HepG2 (cell line): ENCODE results near the gene GRIK3. TPM values are rescaled to one million over a fixed set of nuclear protein-coding genes. Genes with fewer than 3 reads are reported as not detected.

Experiments used
- ATAC-seq: fragments of 200-7000 bp; cut with Tn5 transposase; 3 replicates; pipeline ENCODE4 v1.9.1; 2020; ENCODE audit warnings: mild to moderate bottlenecking, moderate library complexity
- BruUV-seq: library from RNA; stranded (reverse); fragments of 400-500 nt; replicated peaks from 2 replicates; lab custom pipeline; 2021; lab: Mats Ljungman, UMichigan
- CTCF ChIA-PET: fragments of 300-600 bp; formaldehyde crosslinking; extraction: SDS; loops from one replicate; lab custom pipeline; 2021; ENCODE audit warnings: low total read pairs, inconsistent platforms, low intra/inter-chr PET ratio; lab: Yijun Ruan, JAX
- POLR2A ChIA-PET: fragments of 350-600 bp; sonication (Branson Sonifier 250); formaldehyde crosslinking; loops from one replicate; lab custom pipeline; 2020; ENCODE audit warnings: antibody characterized with exemption, inconsistent platforms; lab: Yijun Ruan, JAX
- DNase-seq: peaks from one replicate; pipeline ENCODE4 v3.0.0-alpha.2; 2015; ENCODE audit warnings: low spot score
- FAIRE-seq: peaks from 3 replicates; lab custom pipeline; 2011; peaks lifted over from hg19 to GRCh38; lab: Jason Lieb, UNC
- H2AFZ ChIP-seq: one replicate; pipeline ENCODE4 v1.6.1; 2011; ENCODE audit warnings: low read length, inconsistent platforms
- H3K27ac ChIP-seq: fragments of 300-600 bp; 3 replicates; pipeline ENCODE4 v1.8.0; 2011; ENCODE audit warnings: mixed run types, mild to moderate bottlenecking, mixed read lengths, low read length, inconsistent platforms; ENCODE audit not compliant: insufficient read depth; ENCODE audit errors: extremely low read length
- H3K27me3 ChIP-seq, 2 experiments: fragments of 200-600 bp in 1 of 2; 2 replicates in 1 of 2; 3 replicates in 1 of 2; pipeline versions ENCODE4 v1.6.0 to v1.8.0; 2011; ENCODE audit warnings: low read length in 2 of 2, mild to moderate bottlenecking in 2 of 2, moderate library complexity in 2 of 2, inconsistent platforms in 1 of 2; ENCODE audit not compliant: insufficient read depth in 2 of 2, control insufficient read depth in 1 of 2
- H3K36me3 ChIP-seq, 2 experiments: fragments of 200-600 bp in 1 of 2; replicated peaks in 1 of 2; 2 replicates in 1 of 2; 3 replicates in 1 of 2; pipeline versions ENCODE4 v1.5.1 to v1.8.0; 2011; ENCODE audit warnings: low read length in 2 of 2, inconsistent platforms in 1 of 2; ENCODE audit not compliant: insufficient read depth in 2 of 2, control insufficient read depth in 1 of 2
- H3K4me1 ChIP-seq: 2 replicates; pipeline ENCODE4 v1.5.1; 2012; ENCODE audit warnings: low read length, inconsistent platforms; ENCODE audit not compliant: insufficient read depth
- H3K4me2 ChIP-seq: 2 replicates; pipeline ENCODE4 v1.6.0; 2011; ENCODE audit warnings: low read depth, low read length, inconsistent platforms
- H3K4me3 ChIP-seq, 3 experiments: fragments of 200-600 bp in 1 of 3; sonication (generic), shearing (Covaris generic) in 1 of 3; replicated peaks in 1 of 3; 2 replicates each; pipeline ENCODE4 v1.5.1; 2011 to 2016; ENCODE audit warnings: low read length in 3 of 3, inconsistent platforms in 2 of 3, low read depth in 2 of 3, mild to moderate bottlenecking in 2 of 3, control low read depth in 1 of 3, mixed read lengths in 1 of 3; ENCODE audit not compliant: insufficient read depth in 1 of 3
- H3K79me2 ChIP-seq: one replicate; pipeline ENCODE4 v1.6.1; 2011; ENCODE audit warnings: low read length, inconsistent platforms; ENCODE audit not compliant: insufficient read depth
- H3K9ac ChIP-seq: 2 replicates; pipeline ENCODE4 v1.6.0; 2011; ENCODE audit warnings: mild to moderate bottlenecking, low read depth, low read length, inconsistent platforms; ENCODE audit not compliant: insufficient read depth
- H3K9me3 ChIP-seq: 2 replicates; pipeline ENCODE4 v1.5.1; 2012; ENCODE audit warnings: mild to moderate bottlenecking, low read length
- H4K20me1 ChIP-seq: 2 replicates; pipeline ENCODE4 v1.6.0; 2011; ENCODE audit warnings: inconsistent platforms, mild to moderate bottlenecking, low read length, moderate library complexity; ENCODE audit not compliant: insufficient read depth
- CEBPB ChIP-seq: IDR thresholded peaks from 2 replicates; pipeline ENCODE4 v1.6.1; 2011; ENCODE audit warnings: low read depth, low read length, improper control_type of control experiment, borderline replicate concordance
- IKZF4 ChIP-seq: sonication (generic); formaldehyde crosslinking; IDR thresholded peaks from 2 replicates; pipeline ENCODE4 v1.5.1; 2020; ENCODE audit warnings: borderline replicate concordance, mild to moderate bottlenecking, low read depth, missing genetic modification reagents; ENCODE audit errors: not compliant biosample characterization
- JUN ChIP-seq: sonication (generic); formaldehyde crosslinking; IDR thresholded peaks from 2 replicates; pipeline ENCODE4 v1.4.0; 2020; ENCODE audit warnings: mild to moderate bottlenecking, missing genetic modification reagents
- MED8 ChIP-seq: sonication (generic); formaldehyde crosslinking; IDR thresholded peaks from 2 replicates; pipeline ENCODE4 v1.8.1; 2023; ENCODE audit warnings: mild to moderate bottlenecking, missing genetic modification reagents; ENCODE audit not compliant: insufficient replicate concordance
- MTA3 ChIP-seq: sonication (generic); formaldehyde crosslinking; IDR thresholded peaks from 2 replicates; pipeline ENCODE4 v1.4.0; 2020; ENCODE audit warnings: missing genetic modification reagents
- NBN ChIP-seq: fragments of 450-650 bp; conservative IDR thresholded peaks from 2 replicates; pipeline ENCODE4 v1.6.1; 2017
- SMYD3 ChIP-seq: sonication (generic); formaldehyde crosslinking; IDR thresholded peaks from 2 replicates; pipeline ENCODE4 v1.8.1; 2023; ENCODE audit warnings: mild to moderate bottlenecking, missing genetic modification reagents
- SOX5 ChIP-seq: IDR thresholded peaks from 2 replicates; pipeline ENCODE4 v1.6.1; 2016; ENCODE audit warnings: borderline replicate concordance
- TARDBP ChIP-seq: sonication (generic); formaldehyde crosslinking; IDR thresholded peaks from 2 replicates; pipeline ENCODE4 v1.8.0; 2022; ENCODE audit warnings: mild to moderate bottlenecking, missing genetic modification reagents
- TCF7L2 ChIP-seq: IDR thresholded peaks from 2 replicates; pipeline ENCODE4 v1.6.1; 2011; ENCODE audit warnings: mild to moderate bottlenecking, low read depth, low read length, moderate library complexity
- ZFAT ChIP-seq: sonication (generic); formaldehyde crosslinking; conservative IDR thresholded peaks from 2 replicates; pipeline ENCODE4 v1.8.1; 2023; ENCODE audit warnings: missing genetic modification reagents, inconsistent platforms
- ZGPAT ChIP-seq: IDR thresholded peaks from 2 replicates; pipeline ENCODE4 v1.6.1; 2016; ENCODE audit warnings: mild to moderate bottlenecking
- ZMYM2 ChIP-seq: sonication (generic); formaldehyde crosslinking; IDR thresholded peaks from 2 replicates; pipeline ENCODE4 v1.8.0; 2022; ENCODE audit warnings: mild to moderate bottlenecking, missing genetic modification reagents
- ZNF205 ChIP-seq: IDR thresholded peaks from 2 replicates; pipeline ENCODE4 v1.6.1; 2018; ENCODE audit warnings: missing biosample characterization, missing genetic modification reagents
- ZNF33B ChIP-seq: sonication (generic); formaldehyde crosslinking; IDR thresholded peaks from 2 replicates; pipeline ENCODE4 v1.5.1; 2020; ENCODE audit warnings: mild to moderate bottlenecking, missing genetic modification reagents
- WGBS: methylation state at CpG from one replicate; pipeline ENCODE4 v1.1.6; 2017; ENCODE audit warnings: low lambda C conversion rate; 5-methylcytosine and 5-hydroxymethylcytosine counted together
- in situ Hi-C: cut with HindIII; loops from 2 replicates; pipeline ENCODE4 v1.10.0; 2017; ENCODE audit warnings: low pct_unique_long_range_greater_than_20kb; ENCODE audit not compliant: extremely low pct_ligation_motif_present
- intact Hi-C: fragments of 100-400 bp; cut with micrococcal nuclease; formaldehyde crosslinking; loops from one replicate; pipeline ENCODE4 v1.10.0; 2022; ENCODE audit not compliant: unreplicated experiment
- polyA plus RNA-seq, 8 experiments: library from polyadenylated mRNA; depleted of rRNA in 3 of 8; stranded (reverse) in 7 of 8; unstranded in 1 of 8; fragments of >200 nt; fragmentation: Illumina TruSeq in 4 of 8; extraction: Trizol in 4 of 8; gene quantifications; 2 replicates each; pipeline versions ENCODE4 v1.2.1 to v1.2.3, GENCODE V29; 2011 to 2016; ENCODE audit warnings: low read depth in 4 of 8, missing spikeins in 1 of 8, mixed read lengths in 1 of 8; ENCODE audit not compliant: insufficient read depth in 1 of 8
- total RNA-seq, 5 experiments: library from RNA; depleted of rRNA; stranded (reverse); fragments of >200 nt; fragmentation: Illumina TruSeq; extraction: Trizol; gene quantifications; 2 replicates each; pipeline ENCODE4 v1.2.3, GENCODE V29; 2016; ENCODE audit warnings: low read depth in 1 of 5
- TF ChIP-seq, protein P1 (sequence below): sonication (generic); formaldehyde crosslinking; IDR thresholded peaks from 2 replicates; pipeline ENCODE4 v1.9.0; 2022; ENCODE audit warnings: low read depth, missing genetic modification reagents
- TF ChIP-seq, protein P2 (sequence below): sonication (generic); formaldehyde crosslinking; IDR thresholded peaks from 2 replicates; pipeline ENCODE4 v1.4.0; 2020; ENCODE audit warnings: mild to moderate bottlenecking, missing genetic modification reagents, borderline replicate concordance
- TF ChIP-seq, protein P3 (sequence below): sonication (generic); formaldehyde crosslinking; IDR thresholded peaks from 2 replicates; pipeline ENCODE4 v1.4.0; 2020; ENCODE audit warnings: missing genetic modification reagents, borderline replicate concordance

GRIK3 gene
- total and polyA plus RNA-seq, 2 of the 13 experiments (the other 11 are each of a cell fraction or from before 2014, with no cell fraction given): not detected

GRCh38 chr1:36874271-36875060 lies 159.8 kb downstream of the GRIK3 start (continued):
- TF ChIP-seq ZMYM2 (CRISPR knock-in tag) (no peak), SOX5 (CRISPR knock-in tag) (no peak), IKZF4 (CRISPR knock-in tag) (no peak), CEBPB (no peak), JUN (CRISPR knock-in tag) (no peak)

GRCh38 chr1:36872858-36873257 lies 161.5 kb downstream of the GRIK3 start:
- POLR2A ChIA-PET: no interaction called here
- Histone ChIP-seq H3K4me3 (no peak overlapping the region), H3K36me3 (no peaks in the 10 kb centered on the region), H2AFZ (no peak overlapping the region), H3K27ac (no peak overlapping the region), H3K9me3 (no peaks in the 10 kb centered on the region), H3K9ac (no peak overlapping the region), H3K27me3 (no peaks in the 10 kb centered on the region; a peak in 1 of 5 replicates), H3K4me1 (no peaks in the 10 kb centered on the region), H4K20me1 (no peaks in the 10 kb centered on the region), H3K79me2 (no peaks in the 10 kb centered on the region), H3K4me2 (no peak overlapping the region)
- in situ Hi-C loops: no loop called here
- 0% methylated on average over 3 of the region's 3 CpGs for WGBS
- intact Hi-C loops: no loop called here
- no peak for DNase-seq
- no peak for ATAC-seq
- CTCF ChIA-PET: no interaction called here
- BruUV-seq: no TSS peak
- FAIRE-seq: no peak
- TF ChIP-seq SMYD3: no peak
- no peak for TF ChIP-seq ZNF205
- no peak for TF ChIP-seq ZNF33B (CRISPR knock-in tag)
- TF ChIP-seq MED8: no peak
- no peak for TF ChIP-seq NBN
- no peak for TF ChIP-seq MTA3 (CRISPR knock-in tag)
- no peak for TF ChIP-seq ZFAT
- TF ChIP-seq, protein P1, sequence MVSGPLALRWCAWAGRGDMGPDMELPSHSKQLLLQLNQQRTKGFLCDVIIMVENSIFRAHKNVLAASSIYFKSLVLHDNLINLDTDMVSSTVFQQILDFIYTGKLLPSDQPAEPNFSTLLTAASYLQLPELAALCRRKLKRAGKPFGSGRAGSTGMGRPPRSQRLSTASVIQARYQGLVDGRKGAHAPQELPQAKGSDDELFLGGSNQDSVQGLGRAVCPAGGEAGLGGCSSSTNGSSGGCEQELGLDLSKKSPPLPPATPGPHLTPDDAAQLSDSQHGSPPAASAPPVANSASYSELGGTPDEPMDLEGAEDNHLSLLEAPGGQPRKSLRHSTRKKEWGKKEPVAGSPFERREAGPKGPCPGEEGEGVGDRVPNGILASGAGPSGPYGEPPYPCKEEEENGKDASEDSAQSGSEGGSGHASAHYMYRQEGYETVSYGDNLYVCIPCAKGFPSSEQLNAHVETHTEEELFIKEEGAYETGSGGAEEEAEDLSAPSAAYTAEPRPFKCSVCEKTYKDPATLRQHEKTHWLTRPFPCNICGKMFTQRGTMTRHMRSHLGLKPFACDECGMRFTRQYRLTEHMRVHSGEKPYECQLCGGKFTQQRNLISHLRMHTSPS (CRISPR knock-in tag): no peak
- TF ChIP-seq, protein P2, sequence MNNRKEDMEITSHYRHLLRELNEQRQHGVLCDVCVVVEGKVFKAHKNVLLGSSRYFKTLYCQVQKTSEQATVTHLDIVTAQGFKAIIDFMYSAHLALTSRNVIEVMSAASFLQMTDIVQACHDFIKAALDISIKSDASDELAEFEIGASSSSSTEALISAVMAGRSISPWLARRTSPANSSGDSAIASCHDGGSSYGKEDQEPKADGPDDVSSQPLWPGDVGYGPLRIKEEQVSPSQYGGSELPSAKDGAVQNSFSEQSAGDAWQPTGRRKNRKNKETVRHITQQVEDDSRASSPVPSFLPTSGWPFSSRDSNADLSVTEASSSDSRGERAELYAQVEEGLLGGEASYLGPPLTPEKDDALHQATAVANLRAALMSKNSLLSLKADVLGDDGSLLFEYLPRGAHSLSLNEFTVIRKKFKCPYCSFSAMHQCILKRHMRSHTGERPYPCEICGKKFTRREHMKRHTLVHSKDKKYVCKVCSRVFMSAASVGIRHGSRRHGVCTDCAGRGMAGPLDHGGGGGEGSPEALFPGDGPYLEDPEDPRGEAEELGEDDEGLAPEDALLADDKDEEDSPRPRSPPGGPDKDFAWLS (CRISPR knock-in tag): no peak
- TF ChIP-seq TARDBP (CRISPR knock-in tag): no peak
- no peak for TF ChIP-seq ZGPAT (CRISPR knock-in tag)
- TF ChIP-seq TCF7L2: no peak
- TF ChIP-seq, protein P3, sequence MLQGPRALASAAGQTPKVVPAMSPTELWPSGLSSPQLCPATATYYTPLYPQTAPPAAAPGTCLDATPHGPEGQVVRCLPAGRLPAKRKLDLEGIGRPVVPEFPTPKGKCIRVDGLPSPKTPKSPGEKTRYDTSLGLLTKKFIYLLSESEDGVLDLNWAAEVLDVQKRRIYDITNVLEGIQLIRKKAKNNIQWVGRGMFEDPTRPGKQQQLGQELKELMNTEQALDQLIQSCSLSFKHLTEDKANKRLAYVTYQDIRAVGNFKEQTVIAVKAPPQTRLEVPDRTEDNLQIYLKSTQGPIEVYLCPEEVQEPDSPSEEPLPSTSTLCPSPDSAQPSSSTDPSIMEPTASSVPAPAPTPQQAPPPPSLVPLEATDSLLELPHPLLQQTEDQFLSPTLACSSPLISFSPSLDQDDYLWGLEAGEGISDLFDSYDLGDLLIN (CRISPR knock-in tag): no peak
